Subcutaneous abdominal adipose tissue (tissue), 5 donors: ENCODE data around the gene CDC123.
"Not testable (repeated sequence)": the region's sequence is repeated elsewhere in the genome, so short reads cannot be mapped to it uniquely, and the experiment has no call there.

Experiments
- H3K27ac ChIP-seq: one replicate; pipeline ENCODE4 v1.7.0; 2013; ENCODE audit warnings: low read depth, mild to moderate bottlenecking, inconsistent platforms, low read length, moderate library complexity
- H3K27me3 ChIP-seq, 5 donors: one replicate each; pipeline ENCODE4 v1.7.0; 2013; ENCODE audit warnings: low read length in 5 of 5, inconsistent platforms in 1 of 5; ENCODE audit not compliant: control insufficient read depth in 5 of 5, insufficient read depth in 4 of 5
- H3K36me3 ChIP-seq, 5 donors: one replicate each; pipeline ENCODE4 v1.7.0; 2013; ENCODE audit warnings: low read length in 5 of 5; ENCODE audit not compliant: control insufficient read depth in 5 of 5, insufficient read depth in 5 of 5
- H3K4me1 ChIP-seq, 5 donors: one replicate each; pipeline ENCODE4 v1.7.0; 2013; ENCODE audit warnings: low read length in 5 of 5, mild to moderate bottlenecking in 3 of 5, moderate library complexity in 1 of 5; ENCODE audit not compliant: control insufficient read depth in 5 of 5, insufficient read depth in 5 of 5
- H3K4me3 ChIP-seq, 5 donors: one replicate each; pipeline ENCODE4 v1.7.0; 2013; ENCODE audit warnings: low read length in 5 of 5, low read depth in 1 of 5
- H3K9ac ChIP-seq, 5 donors: one replicate each; pipeline ENCODE4 v1.7.0; 2013; ENCODE audit warnings: low read length in 5 of 5, mild to moderate bottlenecking in 4 of 5, moderate library complexity in 3 of 5
- H3K9me3 ChIP-seq, 5 donors: one replicate each; pipeline ENCODE4 v1.7.0; 2013; ENCODE audit warnings: low read length in 5 of 5; ENCODE audit not compliant: control insufficient read depth in 5 of 5
- donor health status: healthy.
- donor health status: healthy.
- donor health status: healthy.
- donor health status: healthy.
- donor health status: healthy.

CDC123 gene

GRCh38 chr10:12269056-12269455 lies 73.1 kb downstream of the CDC123 start:
- Histone ChIP-seq H3K4me3 (no peak overlapping the region), H3K27me3 (no peaks in the 10 kb centered on the region), H3K36me3 (no peaks in the 10 kb centered on the region), H3K9me3 (no peaks in the 10 kb centered on the region), H3K4me1 (peaks cover 3 to 29% (median 8%) of the 10 kb centered on the region in 5 donors), H3K9ac (no peak overlapping the region), H3K27ac (no peak overlapping the region)

GRCh38 chr10:12271210-12271540 lies 75.2 kb downstream of the CDC123 start:
- no peaks in the 10 kb centered on the region for H3K9me3 ChIP-seq
- H3K9ac ChIP-seq: no peak overlapping the region
- H3K4me3 ChIP-seq: no peak overlapping the region
- H3K27me3 ChIP-seq: no peaks in the 10 kb centered on the region
- H3K4me1 ChIP-seq: peaks cover 0 to 13% (median 2%) of the 10 kb centered on the region in 5 donors
- H3K27ac ChIP-seq: no peak overlapping the region
- no peaks in the 10 kb centered on the region for H3K36me3 ChIP-seq

GRCh38 chr10:12277862-12278261 lies 81.9 kb downstream of the CDC123 start:
- not testable (repeated sequence) for H3K27ac ChIP-seq, H3K4me1 ChIP-seq, H3K4me3 ChIP-seq, H3K9me3 ChIP-seq, H3K9ac ChIP-seq, H3K27me3 ChIP-seq, H3K36me3 ChIP-seq

DNA sequence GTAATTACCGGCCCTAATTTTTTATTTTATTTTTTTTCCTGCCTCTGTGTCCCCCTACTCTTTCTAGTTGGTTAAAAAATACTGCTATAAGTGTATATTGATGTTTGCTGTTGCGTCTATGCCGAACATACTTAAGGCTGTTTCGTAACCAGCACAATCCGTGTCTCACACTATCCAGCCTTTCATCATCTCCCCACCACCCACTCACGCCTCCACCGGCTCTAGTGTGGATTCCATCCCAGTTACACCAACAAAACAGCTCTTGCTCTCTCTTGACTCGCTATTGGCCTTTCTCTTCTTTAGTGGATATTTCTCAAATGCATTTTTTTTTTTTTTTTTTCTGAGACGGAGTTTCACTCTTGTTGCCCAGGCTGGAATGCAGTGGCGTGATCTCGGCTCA lies 83.3 kb downstream of the CDC123 start:
- Histone ChIP-seq H3K9ac (no peak overlapping the region), H3K36me3 (no peaks in the 10 kb centered on the region), H3K27ac (no peak overlapping the region), H3K27me3 (no peaks in the 10 kb centered on the region), H3K4me1 (no peaks in the 10 kb centered on the region), H3K9me3 (no peaks in the 10 kb centered on the region), H3K4me3 (no peak overlapping the region)

DNA sequence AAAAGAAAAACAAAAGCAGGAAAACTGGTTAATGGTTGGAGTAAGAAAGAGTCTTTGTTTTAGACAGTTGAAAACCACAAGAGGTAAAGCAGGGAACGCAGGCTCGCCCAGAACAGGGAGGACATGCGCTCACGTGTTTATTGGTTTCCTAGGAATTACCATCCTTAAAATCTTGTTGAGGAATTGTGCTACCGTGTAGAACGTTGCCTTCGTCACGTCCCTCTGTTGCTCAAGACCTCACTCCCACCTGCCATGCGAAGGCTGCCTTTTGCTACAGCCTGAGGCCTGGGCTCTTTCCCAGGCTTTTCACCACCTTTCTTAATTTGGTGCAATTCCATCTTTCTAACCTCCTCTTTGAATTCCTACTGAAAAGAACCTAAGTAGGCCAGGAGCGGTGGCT lies 91.8 kb downstream of the CDC123 start:
- Histone ChIP-seq H3K36me3 (no peaks in the 10 kb centered on the region), H3K4me3 (no peak overlapping the region), H3K4me1 (no peaks in the 10 kb centered on the region), H3K27me3 (no peaks in the 10 kb centered on the region), H3K27ac (no peak overlapping the region), H3K9ac (no peak overlapping the region), H3K9me3 (no peaks in the 10 kb centered on the region)

GRCh38 chr10:12297784-12298183 lies 101.8 kb downstream of the CDC123 start:
- not testable (repeated sequence) for H3K4me3 ChIP-seq, H3K9ac ChIP-seq, H3K36me3 ChIP-seq, H3K27ac ChIP-seq, H3K4me1 ChIP-seq, H3K27me3 ChIP-seq, H3K9me3 ChIP-seq

- Histone ChIP-seq H3K27ac (no peak overlapping the region), H3K9me3 (no peaks in the 10 kb centered on the region), H3K27me3 (no peaks in the 10 kb centered on the region), H3K4me3 (no peak overlapping the region), H3K36me3 (no peaks in the 10 kb centered on the region), H3K4me1 (no peaks in the 10 kb centered on the region), H3K9ac (no peak overlapping the region)
Measured at GRCh38 chr10:12299222-12299965, 103.4 kb downstream of the CDC123 start.
